Measurements from ENCODE around the gene ARHGEF17.
A peak's percentile ranks its signal among the peaks of the same experiment; 100 is the strongest.

The ARHGEF17 gene

DNA sequence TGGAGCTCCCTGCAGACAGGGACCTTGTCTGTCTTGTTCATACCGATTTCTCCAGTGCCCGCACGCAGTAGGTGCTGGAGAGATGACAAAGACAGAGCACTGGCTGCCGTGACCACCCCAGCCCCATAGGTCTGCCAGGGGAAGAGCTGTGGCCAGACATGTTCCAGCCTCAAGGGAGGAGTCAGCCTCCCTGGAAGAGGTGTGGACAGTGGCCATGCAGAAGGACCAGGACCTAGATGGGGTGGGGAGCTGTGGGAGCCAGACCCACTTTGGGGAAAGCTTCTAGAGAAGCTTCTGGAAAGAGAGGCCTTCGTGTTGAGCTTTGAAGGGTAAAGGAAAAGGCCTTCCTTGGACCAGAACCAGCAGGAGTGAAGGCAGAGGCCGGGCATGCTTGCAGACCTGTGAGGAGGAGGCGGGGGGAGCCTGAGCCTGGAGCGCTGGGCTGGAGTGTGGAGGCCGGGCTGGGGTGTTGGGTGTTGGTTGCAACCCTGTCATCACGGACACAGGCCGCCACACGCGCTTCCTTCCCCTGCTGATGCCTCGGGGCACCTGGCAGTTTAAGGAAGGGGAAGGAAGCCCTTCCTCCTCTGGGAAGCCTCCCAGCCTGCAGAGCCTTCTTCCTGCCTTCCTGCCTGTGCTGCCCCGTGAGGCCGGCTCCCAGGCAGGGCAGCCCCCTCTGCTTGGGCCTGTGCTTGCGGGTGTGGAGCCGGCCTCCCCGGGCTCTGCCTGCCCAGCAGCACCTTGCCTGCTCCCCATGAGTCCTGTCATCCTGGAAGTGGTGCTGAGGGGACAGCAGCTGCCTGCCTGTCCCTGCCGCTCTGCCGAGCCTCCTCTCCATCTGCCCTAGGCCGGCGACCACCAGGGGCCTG lies 80.4 kb downstream of the ARHGEF17 start (continued):
- TF ChIP-seq, protein P1, sequence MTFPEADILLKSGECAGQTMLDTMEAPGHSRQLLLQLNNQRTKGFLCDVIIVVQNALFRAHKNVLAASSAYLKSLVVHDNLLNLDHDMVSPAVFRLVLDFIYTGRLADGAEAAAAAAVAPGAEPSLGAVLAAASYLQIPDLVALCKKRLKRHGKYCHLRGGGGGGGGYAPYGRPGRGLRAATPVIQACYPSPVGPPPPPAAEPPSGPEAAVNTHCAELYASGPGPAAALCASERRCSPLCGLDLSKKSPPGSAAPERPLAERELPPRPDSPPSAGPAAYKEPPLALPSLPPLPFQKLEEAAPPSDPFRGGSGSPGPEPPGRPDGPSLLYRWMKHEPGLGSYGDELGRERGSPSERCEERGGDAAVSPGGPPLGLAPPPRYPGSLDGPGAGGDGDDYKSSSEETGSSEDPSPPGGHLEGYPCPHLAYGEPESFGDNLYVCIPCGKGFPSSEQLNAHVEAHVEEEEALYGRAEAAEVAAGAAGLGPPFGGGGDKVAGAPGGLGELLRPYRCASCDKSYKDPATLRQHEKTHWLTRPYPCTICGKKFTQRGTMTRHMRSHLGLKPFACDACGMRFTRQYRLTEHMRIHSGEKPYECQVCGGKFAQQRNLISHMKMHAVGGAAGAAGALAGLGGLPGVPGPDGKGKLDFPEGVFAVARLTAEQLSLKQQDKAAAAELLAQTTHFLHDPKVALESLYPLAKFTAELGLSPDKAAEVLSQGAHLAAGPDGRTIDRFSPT (tag by site-specific recombination; IDR thresholded peaks at IDR 0.05), result no peak
- TF ChIP-seq, protein P2, sequence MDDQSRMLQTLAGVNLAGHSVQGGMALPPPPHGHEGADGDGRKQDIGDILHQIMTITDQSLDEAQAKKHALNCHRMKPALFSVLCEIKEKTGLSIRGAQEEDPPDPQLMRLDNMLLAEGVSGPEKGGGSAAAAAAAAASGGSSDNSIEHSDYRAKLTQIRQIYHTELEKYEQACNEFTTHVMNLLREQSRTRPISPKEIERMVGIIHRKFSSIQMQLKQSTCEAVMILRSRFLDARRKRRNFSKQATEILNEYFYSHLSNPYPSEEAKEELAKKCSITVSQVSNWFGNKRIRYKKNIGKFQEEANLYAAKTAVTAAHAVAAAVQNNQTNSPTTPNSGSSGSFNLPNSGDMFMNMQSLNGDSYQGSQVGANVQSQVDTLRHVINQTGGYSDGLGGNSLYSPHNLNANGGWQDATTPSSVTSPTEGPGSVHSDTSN (CRISPR knock-in tag; IDR thresholded peaks at IDR 0.05), result no peak
- no peak for TF ChIP-seq ZNF843 (tag by site-specific recombination; IDR thresholded peaks at IDR 0.05)
- TF ChIP-seq, protein P3, sequence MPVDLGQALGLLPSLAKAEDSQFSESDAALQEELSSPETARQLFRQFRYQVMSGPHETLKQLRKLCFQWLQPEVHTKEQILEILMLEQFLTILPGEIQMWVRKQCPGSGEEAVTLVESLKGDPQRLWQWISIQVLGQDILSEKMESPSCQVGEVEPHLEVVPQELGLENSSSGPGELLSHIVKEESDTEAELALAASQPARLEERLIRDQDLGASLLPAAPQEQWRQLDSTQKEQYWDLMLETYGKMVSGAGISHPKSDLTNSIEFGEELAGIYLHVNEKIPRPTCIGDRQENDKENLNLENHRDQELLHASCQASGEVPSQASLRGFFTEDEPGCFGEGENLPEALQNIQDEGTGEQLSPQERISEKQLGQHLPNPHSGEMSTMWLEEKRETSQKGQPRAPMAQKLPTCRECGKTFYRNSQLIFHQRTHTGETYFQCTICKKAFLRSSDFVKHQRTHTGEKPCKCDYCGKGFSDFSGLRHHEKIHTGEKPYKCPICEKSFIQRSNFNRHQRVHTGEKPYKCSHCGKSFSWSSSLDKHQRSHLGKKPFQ (tag by site-specific recombination; IDR thresholded peaks at IDR 0.05), result no peak
- TF ChIP-seq SETDB1 (IDR thresholded peaks at IDR 0.05; ENCODE audit: insufficient read length, low read length), result no peak
- peak; percentile 49; the same call in 1 of the 2 replicates for TF ChIP-seq ZNF10 (tag by site-specific recombination; IDR thresholded peaks at IDR 0.05)
- peak; percentile 77 for TF ChIP-seq ZIC2 (tag by site-specific recombination; IDR thresholded peaks at IDR 0.05)

DNA sequence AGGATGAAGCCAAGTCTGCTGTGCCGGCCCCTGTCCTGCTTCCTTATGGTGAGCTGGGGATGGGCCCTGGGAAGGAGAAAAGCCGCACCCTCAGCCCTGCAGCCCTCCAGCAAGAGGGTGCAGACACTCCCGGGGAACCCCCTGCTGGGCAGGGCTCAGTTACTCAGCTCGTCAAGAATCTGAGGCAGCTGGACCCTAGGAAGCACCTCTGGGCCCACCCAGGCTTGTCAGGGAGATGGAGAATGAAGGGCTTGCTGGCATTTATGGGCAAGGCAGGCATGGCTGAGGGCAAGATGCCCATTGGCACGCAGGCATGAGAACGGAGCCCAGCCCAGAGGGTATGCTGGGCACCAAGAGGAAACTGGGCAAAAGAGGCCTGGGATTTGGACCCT lies 81.1 kb downstream of the ARHGEF17 start:
- H3K36me3 ChIP-seq (ENCODE audit: control insufficient read depth in 2 of 2, insufficient read depth in 1 of 2, low read length in 2 of 2), result peaks cover 0 to 40% of the 10 kb centered on the region in 2 experiments; a peak in 1 of 3 replicates
- H3K27ac ChIP-seq (ENCODE audit: extremely low read depth, low read depth, low read length), result no peak overlapping the region
- TF ChIP-seq, protein P1 (tag by site-specific recombination; IDR thresholded peaks at IDR 0.05), result 0 out of 2 replicates have a peak, but pooled peaks have one; percentile 33
- TF ChIP-seq TRIM28 (IDR thresholded peaks at IDR 0.05; ENCODE audit: borderline replicate concordance, low read length), result no peak
- ChIA-PET POLR2A (no interaction called here), CTCF (interaction anchor here (1.0 to 8.4 kb wide), 2 partner anchors 38 to 145 kb away, joined by 3 to 61 read pairs; no protein-coding TSS in a partner anchor)
- peaks cover 6% of the 10 kb centered on the region; the same call in 1 of the 2 replicates for H3K4me1 ChIP-seq (ENCODE audit: control insufficient read depth, insufficient read depth, low read length)
- no peaks in the 10 kb centered on the region for H3K9me3 ChIP-seq (ENCODE audit: control insufficient read depth, insufficient read depth, low read depth, low read length)
- no peak overlapping the region for H3K4me3 ChIP-seq (ENCODE audit: low read depth, low read length)

DNA sequence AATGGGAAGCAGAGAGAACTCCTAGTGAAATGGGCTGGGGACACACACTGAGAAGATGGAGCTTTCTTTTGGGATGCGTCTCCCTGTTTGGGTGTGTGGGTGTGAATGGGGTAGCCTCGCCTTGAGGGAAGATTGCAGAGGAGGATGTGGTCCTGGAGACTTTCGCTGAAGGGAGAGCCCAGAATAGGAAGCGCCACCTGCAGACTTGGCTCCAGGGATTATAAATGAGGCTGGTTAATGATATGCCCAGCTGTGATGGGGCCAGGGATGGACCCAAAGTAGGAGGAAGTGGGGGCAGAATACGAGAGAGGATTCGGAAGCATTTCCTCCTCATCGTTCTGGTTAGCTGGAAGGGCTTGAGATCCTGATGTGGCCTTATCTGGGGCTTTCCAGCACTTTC lies 81.8 kb downstream of the ARHGEF17 start:
- TF ChIP-seq PRDM1 (tag by site-specific recombination; IDR thresholded peaks at IDR 0.05), result peak; percentile 7; the same call in 1 of the 2 replicates
- TF ChIP-seq GLI4 (tag by site-specific recombination; IDR thresholded peaks at IDR 0.05), result no peak
- 0 out of 2 replicates have a peak, but pooled peaks have one; percentile 8 for TF ChIP-seq ZIC2 (tag by site-specific recombination; IDR thresholded peaks at IDR 0.05)
- ChIA-PET POLR2A (no interaction called here), CTCF (interaction anchor here (1.0 to 8.4 kb wide), 2 partner anchors 39 to 146 kb away, joined by 3 to 61 read pairs; no protein-coding TSS in a partner anchor)
- Histone ChIP-seq H3K4me3 (ENCODE audit: low read depth, low read length) (no peak overlapping the region), H3K27ac (ENCODE audit: extremely low read depth, low read depth, low read length) (no peak overlapping the region), H3K36me3 (ENCODE audit: control insufficient read depth in 2 of 2, insufficient read depth in 1 of 2, low read length in 2 of 2) (peaks cover 0 to 45% of the 10 kb centered on the region in 2 experiments; a peak in 1 of 3 replicates), H3K4me1 (ENCODE audit: control insufficient read depth, insufficient read depth, low read length) (peaks cover 6% of the 10 kb centered on the region; the same call in 1 of the 2 replicates), H3K9me3 (ENCODE audit: control insufficient read depth, insufficient read depth, low read depth, low read length) (no peaks in the 10 kb centered on the region)
